GM12878 (cell line): ENCODE measurements around the gene HMOX1. TPM values are rescaled to one million over a fixed set of nuclear protein-coding genes. Genes with fewer than 3 reads are reported as not detected.
A peak's percentile ranks its signal among the peaks of the same experiment; 100 is the strongest.

ENCODE experiments used
- ATAC-seq: fragments of 200-7000 bp; cut with Tn5 transposase; 3 replicates; pipeline ENCODE4 v1.9.1; 2020; ENCODE audit warnings: mild to moderate bottlenecking, moderate library complexity
- BruUV-seq: library from RNA; stranded (reverse); fragments of 400-500 nt; replicated peaks from 2 replicates; lab custom pipeline; 2021; lab: Mats Ljungman, UMichigan
- CTCF ChIA-PET: fragments of 300-600 bp; sonication (Branson Sonifier 250); formaldehyde crosslinking; extraction: SDS; loops from one replicate; lab custom pipeline; 2021; ENCODE audit warnings: inconsistent platforms; lab: Yijun Ruan, JAX
- POLR2A ChIA-PET: fragments of 350-600 bp; formaldehyde crosslinking; extraction: SDS; loops from one replicate; lab custom pipeline; 2021; ENCODE audit warnings: inconsistent platforms; lab: Charles Lee
- RAD21 ChIA-PET: fragments of 300-600 bp; sonication (Branson Sonifier 250); formaldehyde crosslinking; loops from one replicate; lab custom pipeline; 2023; ENCODE audit warnings: antibody characterized with exemption; ENCODE audit not compliant: unreplicated experiment; lab: Charles Lee
- SMC1A ChIA-PET: fragments of 300-600 bp; sonication (Branson Sonifier 250); formaldehyde crosslinking; loops from one replicate; lab custom pipeline; 2023; ENCODE audit not compliant: unreplicated experiment, uncharacterized antibody; lab: Charles Lee
- DNase-seq: peaks from one replicate; pipeline ENCODE4 v3.0.0-alpha.2; 2011; ENCODE audit warnings: low read depth, low spot score
- FAIRE-seq: peaks from 3 replicates; lab custom pipeline; 2011; peaks lifted over from hg19 to GRCh38; lab: Jason Lieb, UNC
- H2AFZ ChIP-seq: 2 replicates; pipeline ENCODE4 v1.6.0; 2011; ENCODE audit warnings: low read depth, low read length, control low read depth; ENCODE audit not compliant: control insufficient read depth
- H3K27ac ChIP-seq: 2 replicates; pipeline ENCODE4 v1.5.1; 2011; ENCODE audit warnings: control low read depth; ENCODE audit not compliant: control insufficient read depth, insufficient read depth
- H3K27me3 ChIP-seq, 2 experiments: replicated peaks in 1 of 2; 2 replicates each; pipeline versions ENCODE4 v1.6.0 to v1.6.1; 2011; ENCODE audit warnings: low read length in 1 of 2; ENCODE audit not compliant: control insufficient read depth in 2 of 2, insufficient read depth in 2 of 2
- H3K36me3 ChIP-seq, 2 experiments: 2 replicates each; pipeline ENCODE4 v1.5.1; 2011; ENCODE audit warnings: low read length in 1 of 2; ENCODE audit not compliant: control insufficient read depth in 2 of 2, insufficient read depth in 2 of 2
- H3K4me1 ChIP-seq: 2 replicates; pipeline ENCODE4 v1.6.1; 2011; ENCODE audit warnings: mild to moderate bottlenecking, low read length, moderate library complexity, mixed read lengths; ENCODE audit not compliant: control insufficient read depth, insufficient read depth
- H3K4me2 ChIP-seq: 2 replicates; pipeline ENCODE4 v1.6.0; 2011; ENCODE audit warnings: control low read depth; ENCODE audit not compliant: control insufficient read depth, insufficient read depth
- H3K4me3 ChIP-seq: fragments of 200-600 bp; sonication (generic); 2 replicates; pipeline ENCODE4 v1.5.1; 2016
- H3K79me2 ChIP-seq: 2 replicates; pipeline ENCODE4 v1.6.0; 2011; ENCODE audit warnings: low read length; ENCODE audit not compliant: control insufficient read depth, insufficient read depth
- H3K9ac ChIP-seq: 2 replicates; pipeline ENCODE4 v1.8.0; 2011; ENCODE audit warnings: low read length, control low read depth, mixed read lengths; ENCODE audit not compliant: control insufficient read depth, insufficient read depth
- H3K9me3 ChIP-seq: replicated peaks from 3 replicates; pipeline ENCODE4 v1.5.1; 2011; ENCODE audit warnings: mild to moderate bottlenecking, low read length; ENCODE audit not compliant: control insufficient read depth, insufficient read depth
- H4K20me1 ChIP-seq: 2 replicates; pipeline ENCODE4 v1.6.0; 2011; ENCODE audit not compliant: control insufficient read depth, insufficient read depth
- ASH2L ChIP-seq: fragments of 300-600, 200-600 bp; sonication (generic); IDR thresholded peaks from 2 replicates; pipeline ENCODE4 v1.6.1; 2017; ENCODE audit warnings: low read depth, mild to moderate bottlenecking, borderline replicate concordance
- MEF2A ChIP-seq: IDR thresholded peaks from 2 replicates; pipeline ENCODE4 v1.6.1; 2011; ENCODE audit warnings: low read depth, mild to moderate bottlenecking, low read length, moderate library complexity; ENCODE audit not compliant: insufficient read depth
- STAT1 ChIP-seq: fragments of 450-650 bp; conservative IDR thresholded peaks from 2 replicates; pipeline ENCODE4 v1.6.1; 2014; ENCODE audit warnings: antibody characterized with exemption, mild to moderate bottlenecking
- ZNF622 ChIP-seq: fragments of 450-650 bp; IDR thresholded peaks from 2 replicates; pipeline ENCODE4 v1.6.1; 2017; ENCODE audit warnings: mild to moderate bottlenecking, inconsistent platforms
- ZZZ3 ChIP-seq: IDR thresholded peaks from 2 replicates; pipeline ENCODE4 v1.6.1; 2011; ENCODE audit warnings: low read depth; ENCODE audit not compliant: control insufficient read depth, insufficient read length
- WGBS: methylation state at CpG from one replicate; pipeline ENCODE4 v1.1.6; 2016; ENCODE audit warnings: low lambda C conversion rate; ENCODE audit not compliant: insufficient replicate concordance, insufficient coverage; ENCODE audit errors: missing lambda C conversion rate; 5-methylcytosine and 5-hydroxymethylcytosine counted together
- in situ Hi-C: fragments of 300-500 bp; cut with MboI; formaldehyde crosslinking; loops from 9 replicates; pipeline ENCODE4 v1.14.3; 2018; ENCODE audit warnings: mixed read lengths
- intact Hi-C: fragments of 100-400 bp; cut with micrococcal nuclease; formaldehyde crosslinking; loops from one replicate; pipeline ENCODE4 v1.14.2; 2022; ENCODE audit not compliant: unreplicated experiment
- polyA plus RNA-seq, 11 experiments: library from polyadenylated mRNA; depleted of rRNA in 4 of 11; unstranded in 6 of 11; stranded (reverse) in 5 of 11; fragments of >200 nt; fragmentation: Nextera tagmentation in 4 of 11; fragmentation: Illumina TruSeq in 1 of 11; extraction: Ambion mirVana in 4 of 11; extraction: Trizol in 1 of 11; gene quantifications; 1 replicate in 1 of 11; 2 replicates in 10 of 11; pipeline versions ENCODE4 v1.2.1 to v1.2.3, GENCODE V29; 2011 to 2016; ENCODE audit warnings: inconsistent platforms in 2 of 11, missing spikeins in 2 of 11, low read depth in 1 of 11
- total RNA-seq, 4 experiments: library from RNA; depleted of rRNA in 3 of 4; stranded (reverse); fragments of >200 nt in 3 of 4; fragmentation: Illumina TruSeq in 1 of 4; extraction: Trizol in 1 of 4; gene quantifications; 2 replicates each; pipeline versions ENCODE4 v1.2.1 to v1.2.3, GENCODE V29; 2013 to 2021

The HMOX1 gene
- total and polyA plus RNA-seq, 10 of the 15 experiments (the other 5 are each of a cell fraction or from before 2014, with no cell fraction given) = 1.5 to 36.7 (median 18.8) TPM

- ATAC-seq = no peak
- peaks cover 26% of the 10 kb centered on the region for H3K4me1 ChIP-seq
- in situ Hi-C loops = loop anchor here (25.0 kb wide), 1 partner anchor 1819 kb away; the partner anchor contains the start of gene SSTR3
- CTCF ChIA-PET = interaction anchor here (0.8 to 1.4 kb wide), 5 partner anchors 10 to 38 kb away, joined by 3 to 13 read pairs (median 4); no protein-coding TSS in a partner anchor
- SMC1A ChIA-PET = interaction anchor here (1.0 to 3.5 kb wide), 5 partner anchors 9 to 30 kb away, joined by 3 to 27 read pairs (median 5); no protein-coding TSS in a partner anchor
- H3K4me2 ChIP-seq = no peak overlapping the region
- peaks cover 8 to 9% of the 10 kb centered on the region in 2 experiments; a peak in 3 of 4 replicates for H3K36me3 ChIP-seq
- no peak for FAIRE-seq
- 89% methylated on average over 16 of the region's 16 CpGs for WGBS
- POLR2A ChIA-PET = interaction anchor here (1.2 to 2.1 kb wide), 6 partner anchors 11 to 39 kb away, joined by 4 to 14 read pairs (median 6); partner anchors contain the start of gene HMOX1
- TF ChIP-seq ASH2L (no peak), ZZZ3 (no peak), ZNF622 (no peak), MEF2A (no peak), STAT1 (no peak)
- DNase-seq = no peak
- no peaks in the 10 kb centered on the region for H3K79me2 ChIP-seq
- H3K9me3 ChIP-seq = no peaks in the 10 kb centered on the region
- no peaks in the 10 kb centered on the region for H4K20me1 ChIP-seq
- H3K9ac ChIP-seq = no peak overlapping the region
- RAD21 ChIA-PET = interaction anchor here (1.1 to 1.7 kb wide), 6 partner anchors 8 to 42 kb away, joined by 4 to 10 read pairs (median 5); partner anchors contain the start of gene HMOX1
- BruUV-seq = no TSS peak
- peak overlapping the region; percentile 28; the same call in 1 of the 2 replicates for H3K27ac ChIP-seq
- H2AFZ ChIP-seq = peak overlapping the region; percentile 29; the same call in 1 of the 2 replicates
- H3K27me3 ChIP-seq = no peaks in the 10 kb centered on the region
- no peak overlapping the region for H3K4me3 ChIP-seq
- intact Hi-C loops = no loop called here
These were observed 12.5 kb downstream of the HMOX1 start for GRCh38 chr22:35393116-35394010.
